Endothelial cell of umbilical vein (primary cell): ENCODE data around the gene ALLC. TPM values are rescaled to one million over a fixed set of nuclear protein-coding genes. Genes with fewer than 3 reads are reported as not detected.

Source experiments
- BruUV-seq: library from RNA; stranded (reverse); fragments of 400-500 nt; replicated peaks from 2 replicates; lab custom pipeline; 2021; lab: Mats Ljungman, UMichigan
- CTCF ChIA-PET: fragments of 300-600, 350-600 bp; sonication (Branson Sonifier 250); formaldehyde crosslinking; loops from one replicate; lab custom pipeline; 2021; ENCODE audit warnings: antibody characterized with exemption, inconsistent platforms; lab: Charles Lee
- POLR2A ChIA-PET: fragments of 300-600, 350-600 bp; sonication (Branson Sonifier 250); formaldehyde crosslinking; loops from one replicate; lab custom pipeline; 2021; ENCODE audit warnings: antibody characterized with exemption, inconsistent platforms; lab: Charles Lee
- DNase-seq: peaks from one replicate; pipeline ENCODE4 v3.0.0-alpha.2; 2011; ENCODE audit warnings: low read depth, low spot score
- FAIRE-seq: peaks from 2 replicates; lab custom pipeline; 2011; peaks lifted over from hg19 to GRCh38; lab: Jason Lieb, UNC
- H2AFZ ChIP-seq: 2 replicates; pipeline ENCODE4 v1.6.0; 2012; ENCODE audit warnings: low read depth, low read length, control low read depth, inconsistent platforms
- H3K27ac ChIP-seq: 2 replicates; pipeline ENCODE4 v1.5.1; 2011; ENCODE audit warnings: low read depth, mild to moderate bottlenecking, control low read depth, low read length, moderate library complexity; ENCODE audit not compliant: insufficient read depth
- H3K27me3 ChIP-seq, 2 experiments: 2 replicates each; pipeline versions ENCODE4 v1.6.0 to v1.6.1; 2011; ENCODE audit warnings: low read length in 2 of 2, mixed read lengths in 1 of 2; ENCODE audit not compliant: control insufficient read depth in 2 of 2, insufficient read depth in 2 of 2
- H3K36me3 ChIP-seq, 2 experiments: 2 replicates in 1 of 2; 3 replicates in 1 of 2; pipeline ENCODE4 v1.5.1; 2011; ENCODE audit warnings: low read length in 2 of 2, mild to moderate bottlenecking in 1 of 2, moderate library complexity in 1 of 2; ENCODE audit not compliant: control insufficient read depth in 2 of 2, insufficient read depth in 2 of 2; ENCODE audit errors: extremely low read depth in 1 of 2
- H3K4me1 ChIP-seq: 3 replicates; pipeline ENCODE4 v1.5.1; 2011; ENCODE audit warnings: mild to moderate bottlenecking, low read length; ENCODE audit not compliant: control insufficient read depth, insufficient read depth; ENCODE audit errors: extremely low read depth
- H3K4me2 ChIP-seq: 2 replicates; pipeline ENCODE4 v1.6.1; 2011; ENCODE audit warnings: low read length, control low read depth, mixed read lengths; ENCODE audit not compliant: insufficient read depth
- H3K4me3 ChIP-seq, 3 experiments: fragments of 200-600 bp in 1 of 3; sonication (generic), shearing (Covaris generic) in 1 of 3; replicated peaks in 1 of 3; 2 replicates each; pipeline ENCODE4 v1.5.1; 2011 to 2016; ENCODE audit warnings: control low read depth in 3 of 3, low read length in 3 of 3, mild to moderate bottlenecking in 2 of 3, inconsistent platforms in 1 of 3, low read depth in 1 of 3, moderate library complexity in 1 of 3; ENCODE audit not compliant: insufficient read depth in 1 of 3
- H3K79me2 ChIP-seq: 2 replicates; pipeline ENCODE4 v1.6.0; 2012; ENCODE audit warnings: low read length, inconsistent platforms; ENCODE audit not compliant: control insufficient read depth, insufficient read depth
- H3K9ac ChIP-seq: replicated peaks from 2 replicates; pipeline ENCODE3; 2011; ENCODE audit warnings: low read length, control low read depth; ENCODE audit not compliant: insufficient read depth; ENCODE audit errors: extremely low read depth
- H3K9me1 ChIP-seq: replicated peaks from 3 replicates; pipeline ENCODE4 v1.6.0; 2011; ENCODE audit warnings: mild to moderate bottlenecking, low read length; ENCODE audit not compliant: control insufficient read depth, insufficient read depth; ENCODE audit errors: extremely low read depth
- H3K9me3 ChIP-seq: replicated peaks from 2 replicates; pipeline ENCODE4 v1.5.1; 2012; ENCODE audit warnings: low read length, inconsistent platforms; ENCODE audit not compliant: control insufficient read depth, insufficient read depth
- H4K20me1 ChIP-seq: replicated peaks from 2 replicates; pipeline ENCODE3; 2011; ENCODE audit warnings: mild to moderate bottlenecking, low read length; ENCODE audit not compliant: control insufficient read depth, insufficient read depth; ENCODE audit errors: extremely low read depth
- CTCF ChIP-seq, 2 donors: IDR thresholded peaks; 1 replicate in 1 of 2; 2 replicates in 1 of 2; pipeline ENCODE4 v1.5.1; 2011; ENCODE audit warnings: low read length in 2 of 2, mild to moderate bottlenecking in 2 of 2, moderate library complexity in 2 of 2, control low read depth in 1 of 2, inconsistent platforms in 1 of 2, low read depth in 1 of 2; ENCODE audit not compliant: insufficient read depth in 1 of 2; ENCODE audit errors: extremely low read depth in 1 of 2
- EZH2 ChIP-seq: IDR thresholded peaks from 2 replicates; pipeline ENCODE4 v1.6.1; 2012; ENCODE audit warnings: borderline replicate concordance, low read depth, mild to moderate bottlenecking, moderate library complexity, low read length, inconsistent platforms; ENCODE audit not compliant: severe bottlenecking
- FOS ChIP-seq: IDR thresholded peaks from 2 replicates; pipeline ENCODE4 v1.6.1; 2011; ENCODE audit warnings: mild to moderate bottlenecking, low read length, moderate library complexity, borderline replicate concordance; ENCODE audit not compliant: insufficient read depth
- GATA2 ChIP-seq: IDR thresholded peaks from 2 replicates; pipeline ENCODE4 v1.7.0; 2011; ENCODE audit warnings: low read depth, mild to moderate bottlenecking, moderate library complexity, mixed read lengths, low read length; ENCODE audit not compliant: insufficient read length, insufficient read depth
- JUN ChIP-seq: IDR thresholded peaks from 2 replicates; pipeline ENCODE4 v1.6.1; 2011; ENCODE audit warnings: borderline replicate concordance, low read depth; ENCODE audit not compliant: insufficient read length, insufficient read depth
- MAX ChIP-seq: IDR thresholded peaks from 2 replicates; pipeline ENCODE4 v1.6.1; 2011; ENCODE audit not compliant: insufficient read depth, insufficient read length
- MYC ChIP-seq: IDR thresholded peaks from one replicate; pipeline ENCODE4 v1.6.1; 2011; ENCODE audit warnings: mild to moderate bottlenecking, low read depth, low read length
- POLR2A ChIP-seq: IDR thresholded peaks from 2 replicates; pipeline ENCODE4 v1.6.1; 2012; ENCODE audit warnings: low read depth, mild to moderate bottlenecking, control low read depth, low read length
- POLR2AphosphoS5 ChIP-seq: IDR thresholded peaks from 2 replicates; pipeline ENCODE4 v1.6.1; 2012; ENCODE audit warnings: low read depth, mild to moderate bottlenecking, control low read depth, low read length, moderate library complexity; ENCODE audit not compliant: insufficient read depth
- dilution Hi-C: fragments of 300-500 bp; cut with MboI; formaldehyde crosslinking; loops from one replicate; pipeline ENCODE4 v1.15.0; 2019; ENCODE audit warnings: low sequenced_read_pairs; ENCODE audit not compliant: extremely low pct_ligation_motif_present
- intact Hi-C: fragments of 100-400 bp; cut with micrococcal nuclease; formaldehyde crosslinking; loops from one replicate; pipeline ENCODE4 v1.10.0; 2022
- polyA plus RNA-seq, 4 experiments: library from polyadenylated mRNA; depleted of rRNA in 3 of 4; stranded (reverse) in 3 of 4; unstranded in 1 of 4; fragments of >200 nt; gene quantifications; 2 replicates each; pipeline versions ENCODE4 v1.2.1 to v1.2.3, GENCODE V29; 2011 to 2012; ENCODE audit warnings: missing spikeins in 1 of 4
- total RNA-seq: library from RNA; stranded (reverse); gene quantifications from 2 replicates; pipeline ENCODE4 v1.2.3, GENCODE V29; 2021

The ALLC gene
- total and polyA plus RNA-seq, 2 donors (not counting 3 experiments of a cell fraction or from before 2014, with no cell fraction given), result not detected

GRCh38 chr2:3708576-3708975 is 50.6 kb downstream of the ALLC start:
- H3K4me2 ChIP-seq, result no peak overlapping the region
- ChIA-PET POLR2A (no interaction called here), CTCF (no interaction called here)
- DNase-seq (no peak), FAIRE-seq (no peak)
- intact Hi-C loops (no loop called here), dilution Hi-C loops (no loop called here)
- H3K4me1 ChIP-seq, result no peaks in the 10 kb centered on the region
- no peak overlapping the region for H3K9ac ChIP-seq
- no peak for TF ChIP-seq EZH2
- no peak for TF ChIP-seq POLR2A
- no peak for TF ChIP-seq CTCF (IDR thresholded peaks at IDR 0.05; ENCODE audit: extremely low read depth in 1 of 2, insufficient read depth in 1 of 2, low read depth in 1 of 2, low read length in 2 of 2)
- no peak for TF ChIP-seq GATA2
- TF ChIP-seq FOS, result no peak
- no peak for TF ChIP-seq POLR2AphosphoS5
- TF ChIP-seq MYC, result no peak
- no peak for TF ChIP-seq JUN
- TF ChIP-seq MAX, result no peak
- no peak overlapping the region for H3K4me3 ChIP-seq
- BruUV-seq, result no TSS peak
- no peaks in the 10 kb centered on the region for H3K9me1 ChIP-seq
- no peaks in the 10 kb centered on the region for H3K9me3 ChIP-seq
- no peaks in the 10 kb centered on the region for H3K27me3 ChIP-seq
- no peak overlapping the region for H2AFZ ChIP-seq
- no peaks in the 10 kb centered on the region for H3K36me3 ChIP-seq
- H3K79me2 ChIP-seq, result no peaks in the 10 kb centered on the region
- no peaks in the 10 kb centered on the region for H4K20me1 ChIP-seq
- no peak overlapping the region for H3K27ac ChIP-seq
